Right hindlimb (tissue), 1 donor: ENCODE data around the gene SLC27A5.
A peak's percentile ranks its signal among the peaks of the same experiment; 100 is the strongest.
"Not testable (repeated sequence)": the region's sequence is repeated elsewhere in the genome, so short reads cannot be mapped to it uniquely, and the experiment has no call there.

Experiments
- DNase-seq: peaks from one replicate; pipeline ENCODE4 v3.0.0-alpha.2; 2018

SLC27A5 gene

GRCh38 chr19:58549664-58550361, 38.0 kb upstream of the SLC27A5 start:
- DNase-seq: no peak

DNA sequence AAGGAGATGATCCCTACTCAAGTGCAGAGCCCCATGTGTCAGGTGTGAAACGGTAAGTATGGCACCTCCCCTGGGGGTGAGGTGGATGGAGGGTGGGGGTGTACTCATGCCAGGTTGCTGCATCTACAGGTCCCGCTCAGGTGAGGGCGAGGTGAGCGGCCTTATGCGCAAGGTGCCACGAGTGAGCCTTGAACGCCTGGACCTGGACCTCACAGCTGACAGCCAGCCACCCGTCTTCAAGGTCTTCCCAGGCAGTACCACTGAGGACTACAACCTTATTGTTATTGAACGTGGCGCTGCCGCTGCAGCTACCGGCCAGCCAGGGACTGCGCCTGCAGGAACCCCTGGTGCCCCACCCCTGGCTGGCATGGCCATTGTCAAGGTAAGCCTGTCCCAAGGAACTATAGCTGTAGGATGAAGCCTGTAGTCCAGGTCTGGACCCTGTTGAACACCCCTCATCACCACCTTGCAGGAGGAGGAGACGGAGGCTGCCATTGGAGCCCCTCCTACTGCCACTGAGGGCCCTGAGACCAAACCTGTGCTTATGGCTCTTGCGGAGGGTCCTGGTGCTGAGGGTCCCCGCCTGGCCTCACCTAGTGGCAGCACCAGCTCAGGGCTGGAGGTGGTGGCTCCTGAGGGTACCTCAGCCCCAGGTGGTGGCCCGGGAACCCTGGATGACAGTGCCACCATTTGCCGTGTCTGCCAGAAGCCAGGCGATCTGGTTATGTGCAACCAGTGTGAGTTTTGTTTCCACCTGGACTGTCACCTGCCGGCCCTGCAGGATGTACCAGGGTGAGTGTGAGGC, 37.3 kb upstream of the SLC27A5 start:
- DNase-seq: no peak

DNA sequence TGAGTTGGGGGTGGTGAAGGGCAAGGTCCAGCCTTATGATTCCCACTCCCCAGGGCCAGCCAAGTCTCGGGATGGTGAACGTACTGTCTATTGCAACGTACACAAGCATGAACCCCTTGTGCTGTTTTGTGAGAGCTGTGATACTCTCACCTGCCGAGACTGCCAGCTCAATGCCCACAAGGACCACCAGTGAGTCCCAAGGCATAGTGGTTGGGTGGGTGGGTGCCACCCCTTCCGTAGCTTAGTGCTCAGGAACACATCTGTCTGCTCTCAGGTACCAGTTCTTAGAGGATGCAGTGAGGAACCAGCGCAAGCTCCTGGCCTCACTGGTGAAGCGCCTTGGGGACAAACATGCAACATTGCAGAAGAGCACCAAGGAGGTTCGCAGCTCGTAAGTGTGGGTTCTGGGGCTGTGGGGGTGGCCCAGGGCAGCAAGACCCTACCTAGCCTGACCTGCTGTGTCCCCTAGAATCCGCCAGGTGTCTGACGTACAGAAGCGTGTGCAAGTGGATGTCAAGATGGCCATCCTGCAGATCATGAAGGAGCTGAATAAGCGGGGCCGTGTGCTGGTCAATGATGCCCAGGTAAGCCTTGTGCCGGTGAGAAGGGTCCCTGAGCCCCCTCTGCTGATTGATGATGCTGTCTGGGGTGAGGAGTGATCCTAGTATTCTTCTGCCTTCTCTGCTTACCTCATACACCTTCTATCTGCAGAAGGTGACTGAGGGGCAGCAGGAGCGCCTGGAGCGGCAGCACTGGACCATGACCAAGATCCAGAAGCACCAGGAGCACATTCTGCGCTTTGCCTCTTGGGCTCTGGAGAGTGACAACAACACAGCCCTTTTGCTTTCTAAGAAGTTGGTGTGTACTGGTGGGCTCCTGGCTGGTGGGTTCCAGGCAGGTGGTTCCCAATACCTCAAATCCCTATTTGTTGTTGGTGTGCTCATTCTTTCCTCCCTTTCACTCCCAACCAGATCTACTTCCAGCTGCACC, 35.8 kb upstream of the SLC27A5 start:
- DNase-seq: no peak

DNA sequence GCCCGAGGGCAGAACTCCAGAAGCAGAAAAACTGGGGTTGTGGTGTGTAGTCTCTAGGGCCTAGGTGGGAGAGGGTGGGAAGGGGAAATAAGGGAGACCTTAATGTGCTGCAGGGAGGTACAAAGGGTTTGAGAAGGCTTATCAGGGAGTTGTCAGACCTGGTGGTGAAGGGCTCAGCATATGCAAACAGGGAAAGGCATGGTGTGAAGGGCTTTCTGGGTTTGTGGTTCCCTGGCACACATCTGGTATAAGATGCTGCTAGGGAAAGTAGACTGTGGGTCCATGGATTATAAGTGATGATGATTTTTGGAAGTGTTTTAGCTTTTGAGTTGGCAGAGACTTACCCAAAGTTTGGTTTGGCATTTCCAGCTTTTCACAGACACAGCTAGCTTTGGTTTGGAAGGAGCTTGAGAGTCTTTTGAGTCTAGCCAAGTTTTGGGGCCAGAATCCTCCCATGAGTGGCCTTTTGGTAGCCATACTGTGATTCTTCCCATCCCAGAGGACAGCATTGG, 34.3 kb upstream of the SLC27A5 start:
- DNase-seq: no peak

DNA sequence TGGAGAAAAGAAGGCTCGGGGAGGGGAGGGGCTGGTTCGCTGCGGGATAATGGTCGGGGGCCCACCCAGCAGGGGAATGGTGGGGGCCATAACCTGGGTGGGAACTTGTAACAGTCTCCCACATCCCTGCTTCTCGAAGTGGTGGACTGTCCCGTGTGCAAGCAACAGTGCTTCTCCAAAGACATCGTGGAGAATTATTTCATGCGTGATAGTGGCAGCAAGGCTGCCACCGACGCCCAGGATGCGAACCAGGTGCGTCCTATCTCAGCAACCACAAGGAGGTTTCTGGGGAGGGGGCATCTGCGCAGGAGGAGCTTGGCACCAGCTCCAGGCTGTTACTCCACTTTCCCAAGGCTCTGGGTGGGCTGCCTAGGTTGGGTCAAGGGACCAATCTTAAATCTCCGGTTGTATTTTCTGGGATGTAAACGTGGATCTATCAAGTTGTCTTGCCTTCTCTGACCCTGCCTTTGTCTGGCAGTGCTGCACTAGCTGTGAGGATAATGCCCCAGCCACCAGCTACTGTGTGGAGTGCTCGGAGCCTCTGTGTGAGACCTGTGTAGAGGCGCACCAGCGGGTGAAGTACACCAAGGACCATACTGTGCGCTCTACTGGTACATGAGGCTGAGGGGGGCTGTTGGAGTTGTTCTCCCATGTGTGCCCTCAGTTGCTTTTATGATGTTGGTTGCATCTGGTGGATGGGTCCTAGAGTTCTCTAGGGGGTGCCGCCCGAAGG, 33.7 kb upstream of the SLC27A5 start:
- DNase-seq: no peak

DNA sequence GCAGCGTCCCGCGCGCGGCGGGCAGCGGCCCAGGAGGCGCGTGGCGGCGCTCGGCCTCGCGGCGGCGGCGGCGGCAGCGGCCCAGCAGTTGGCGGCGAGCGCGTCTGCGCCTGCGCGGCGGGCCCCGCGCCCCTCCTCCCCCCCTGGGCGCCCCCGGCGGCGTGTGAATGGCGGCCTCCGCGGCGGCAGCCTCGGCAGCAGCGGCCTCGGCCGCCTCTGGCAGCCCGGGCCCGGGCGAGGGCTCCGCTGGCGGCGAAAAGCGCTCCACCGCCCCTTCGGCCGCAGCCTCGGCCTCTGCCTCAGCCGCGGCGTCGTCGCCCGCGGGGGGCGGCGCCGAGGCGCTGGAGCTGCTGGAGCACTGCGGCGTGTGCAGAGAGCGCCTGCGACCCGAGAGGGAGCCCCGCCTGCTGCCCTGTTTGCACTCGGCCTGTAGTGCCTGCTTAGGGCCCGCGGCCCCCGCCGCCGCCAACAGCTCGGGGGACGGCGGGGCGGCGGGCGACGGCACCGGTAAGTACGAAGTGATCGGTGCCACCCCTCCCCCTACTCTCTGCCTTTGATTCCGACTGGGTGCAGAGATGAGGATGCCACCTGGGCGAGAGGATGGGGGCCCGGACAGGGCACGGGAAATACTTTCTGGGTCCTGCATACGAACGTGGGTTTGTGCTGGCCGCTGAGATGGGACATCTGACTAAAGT, 32.9 kb upstream of the SLC27A5 start:
- no peak for DNase-seq

- peak; percentile 100 for DNase-seq
Measured at GRCh38 chr19:58543826-58544590, 32.2 kb upstream of the SLC27A5 start, which contains the start of gene TRIM28. TSS of gene TRIM28 (plus strand) at chr19:58544064. CDS start at chr19:58544758, 694 bp downstream.

DNA sequence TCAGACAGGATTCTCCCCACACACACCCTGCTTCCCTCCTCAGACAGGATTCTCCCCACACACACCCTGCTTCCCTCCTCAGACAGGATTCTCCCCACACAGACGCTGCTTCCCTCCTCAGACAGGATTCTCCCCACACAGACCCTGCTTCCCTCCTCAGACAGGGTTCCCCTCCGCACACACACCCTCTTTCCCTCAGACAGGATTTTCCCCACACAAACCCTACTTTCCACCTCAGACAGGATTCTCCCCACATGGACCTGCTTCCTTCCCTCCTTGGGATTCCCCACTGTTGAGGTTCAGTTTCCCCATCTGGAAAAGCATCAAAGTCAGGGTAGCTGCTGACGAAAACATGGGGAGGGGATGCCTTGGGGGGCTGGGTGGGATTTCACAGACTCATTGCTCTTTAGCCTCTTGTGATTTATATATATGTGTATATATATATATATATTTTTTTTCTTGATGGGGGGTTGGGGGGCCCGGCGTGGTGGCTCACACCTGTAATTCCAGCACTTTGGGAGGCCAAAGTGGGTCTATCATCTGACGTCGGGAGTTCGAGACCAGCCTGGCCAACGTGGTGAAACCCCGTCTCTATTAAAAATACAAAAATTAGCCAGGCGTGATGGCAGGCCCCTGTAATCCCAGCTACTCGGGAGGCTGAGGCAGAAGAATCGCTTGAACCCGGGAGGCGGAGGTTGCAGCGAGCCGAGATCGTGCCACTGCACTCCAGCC, 31.0 kb upstream of the SLC27A5 start:
- DNase-seq: not testable (repeated sequence)

GRCh38 chr19:58539169-58539559, 27.4 kb upstream of the SLC27A5 start:
- not testable (repeated sequence) for DNase-seq

DNA sequence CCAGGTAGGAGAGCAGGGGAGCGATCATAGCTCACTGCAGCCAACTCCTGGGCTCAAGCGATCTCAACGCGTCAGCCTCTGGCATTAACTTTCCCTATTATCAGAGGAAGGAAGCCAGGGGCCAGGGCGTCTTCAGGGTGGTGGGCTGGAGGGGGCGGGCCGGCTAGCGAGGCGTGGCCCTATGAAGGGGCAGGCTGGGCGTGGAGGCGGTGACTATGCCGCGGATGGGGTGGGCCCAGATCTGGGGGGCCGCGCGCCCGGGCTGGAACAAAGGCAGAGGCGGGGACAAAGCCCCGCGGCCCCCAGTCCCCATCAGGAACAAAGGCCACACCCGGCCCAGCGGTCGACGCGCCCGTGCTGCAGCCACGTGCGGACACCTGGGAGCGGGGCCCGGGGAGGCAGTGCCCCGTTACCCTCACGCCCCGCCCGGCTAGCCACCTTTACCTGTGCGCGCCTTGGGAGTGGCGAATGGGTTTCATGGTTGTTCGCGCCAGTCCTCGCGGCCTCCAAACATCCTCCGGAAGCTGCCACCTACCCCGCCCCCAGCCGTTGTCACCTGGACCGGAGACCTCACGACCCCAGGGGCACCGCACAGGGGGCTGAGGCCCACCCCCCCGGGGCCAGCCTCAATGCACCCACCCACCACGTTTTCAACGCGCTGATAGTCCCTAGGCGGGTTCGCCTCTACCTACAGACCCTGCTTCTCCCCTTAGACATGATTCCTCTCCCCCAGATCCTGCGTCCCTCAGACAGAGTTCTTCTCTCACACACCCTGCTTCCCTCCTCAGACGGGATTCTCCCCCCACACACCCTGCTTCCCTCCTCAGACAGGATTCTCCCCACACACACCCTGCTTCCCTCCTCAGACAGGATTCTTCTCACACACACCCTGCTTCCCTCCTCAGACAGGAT, 26.7 kb upstream of the SLC27A5 start:
- DNase-seq: peak; percentile 77

GRCh38 chr19:58536852-58537798, 25.3 kb upstream of the SLC27A5 start:
- no peak for DNase-seq

GRCh38 chr19:58535857-58536256, 24.1 kb upstream of the SLC27A5 start:
- DNase-seq: no peak

- no peak for DNase-seq
Measured at GRCh38 chr19:58531034-58531840, 19.4 kb upstream of the SLC27A5 start.

DNA sequence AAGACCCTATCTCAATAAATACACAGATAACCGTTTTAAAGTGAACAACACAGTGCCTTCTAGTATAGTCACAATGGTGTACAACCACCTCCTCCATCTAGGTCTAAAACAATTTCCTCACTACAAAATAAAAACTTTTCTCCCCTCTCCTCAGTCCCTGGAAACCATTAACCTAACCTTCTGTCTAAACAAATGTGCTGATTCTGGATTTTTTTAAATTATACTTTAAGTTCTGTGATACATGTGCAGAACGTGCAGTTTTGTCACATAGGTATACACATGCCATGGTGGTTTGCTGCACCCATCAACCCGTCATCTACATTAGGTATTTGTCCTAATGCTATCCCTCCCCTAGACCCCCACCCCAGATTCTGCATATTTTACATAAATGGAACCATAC, 17.6 kb upstream of the SLC27A5 start:
- no peak for DNase-seq

GRCh38 chr19:58522709-58523108, 10.9 kb upstream of the SLC27A5 start:
- DNase-seq: no peak

GRCh38 chr19:58521651-58522050, 9.9 kb upstream of the SLC27A5 start:
- DNase-seq: no peak

DNA sequence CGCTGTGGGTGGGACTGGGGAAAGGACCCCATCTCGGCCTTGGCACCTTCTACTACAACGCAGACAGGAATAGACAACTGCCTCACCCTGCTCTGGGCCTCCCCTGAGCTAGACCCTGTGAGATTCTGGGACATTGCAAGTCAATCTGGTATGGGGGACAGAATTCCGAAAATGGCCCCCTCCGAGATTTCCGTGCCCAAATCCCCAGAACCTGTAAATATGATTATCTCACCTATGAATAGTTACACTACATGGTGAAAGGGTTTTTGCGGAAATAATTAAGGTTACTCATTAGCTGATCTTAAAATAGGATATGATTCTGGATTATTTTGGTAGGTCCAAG, 8.4 kb upstream of the SLC27A5 start:
- DNase-seq: no peak
